ENCODE results near the gene MAT2A.

The MAT2A gene

DNA sequence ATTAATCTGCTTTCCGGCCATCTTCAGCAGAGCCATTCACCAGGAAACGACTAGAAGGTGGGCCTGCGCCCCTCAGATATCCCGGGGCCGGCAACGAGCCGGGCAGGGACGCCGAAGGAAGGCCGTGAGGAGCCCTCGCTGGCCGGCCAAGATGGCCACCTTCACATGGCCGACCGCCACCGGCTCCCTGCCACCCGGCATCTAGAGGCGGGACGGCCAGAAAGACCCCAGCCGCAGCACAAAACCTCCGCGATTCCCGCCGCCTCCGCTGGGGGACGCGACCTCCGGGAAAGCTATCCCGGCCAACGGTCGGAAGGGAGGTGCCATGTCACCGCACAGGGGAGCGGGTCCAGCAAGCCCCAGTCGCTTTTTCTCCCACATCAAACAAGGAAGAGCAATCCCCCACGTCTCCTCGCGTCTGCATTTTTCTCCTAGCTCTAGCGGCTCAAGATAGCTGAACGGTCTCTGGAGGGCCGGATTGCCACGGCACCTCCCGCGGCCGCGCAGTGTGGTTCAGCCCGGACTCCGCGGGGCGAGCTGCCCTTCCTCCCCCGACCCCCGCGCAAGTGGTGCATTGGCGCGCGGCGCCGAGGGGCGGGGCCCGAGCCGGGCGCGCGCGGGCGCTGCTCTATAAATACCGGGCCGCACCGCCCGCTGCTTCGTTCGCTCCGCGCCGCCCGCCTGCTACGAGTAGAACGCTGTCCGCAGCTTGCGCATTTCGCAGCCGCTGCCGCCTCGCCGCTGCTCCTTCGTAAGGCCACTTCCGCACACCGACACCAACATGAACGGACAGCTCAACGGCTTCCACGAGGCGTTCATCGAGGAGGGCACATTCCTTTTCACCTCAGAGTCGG lies at the start of gene MAT2A:
Gene MAT2A (plus strand): TSS at position 662 of the 854 bp plus-strand sequence. CDS start 120 bp downstream, at position 782.
- DNase-seq (ENCODE audit: low read depth in 3 of 3): peak; percentile 81 to 92 (median 83)

DNA sequence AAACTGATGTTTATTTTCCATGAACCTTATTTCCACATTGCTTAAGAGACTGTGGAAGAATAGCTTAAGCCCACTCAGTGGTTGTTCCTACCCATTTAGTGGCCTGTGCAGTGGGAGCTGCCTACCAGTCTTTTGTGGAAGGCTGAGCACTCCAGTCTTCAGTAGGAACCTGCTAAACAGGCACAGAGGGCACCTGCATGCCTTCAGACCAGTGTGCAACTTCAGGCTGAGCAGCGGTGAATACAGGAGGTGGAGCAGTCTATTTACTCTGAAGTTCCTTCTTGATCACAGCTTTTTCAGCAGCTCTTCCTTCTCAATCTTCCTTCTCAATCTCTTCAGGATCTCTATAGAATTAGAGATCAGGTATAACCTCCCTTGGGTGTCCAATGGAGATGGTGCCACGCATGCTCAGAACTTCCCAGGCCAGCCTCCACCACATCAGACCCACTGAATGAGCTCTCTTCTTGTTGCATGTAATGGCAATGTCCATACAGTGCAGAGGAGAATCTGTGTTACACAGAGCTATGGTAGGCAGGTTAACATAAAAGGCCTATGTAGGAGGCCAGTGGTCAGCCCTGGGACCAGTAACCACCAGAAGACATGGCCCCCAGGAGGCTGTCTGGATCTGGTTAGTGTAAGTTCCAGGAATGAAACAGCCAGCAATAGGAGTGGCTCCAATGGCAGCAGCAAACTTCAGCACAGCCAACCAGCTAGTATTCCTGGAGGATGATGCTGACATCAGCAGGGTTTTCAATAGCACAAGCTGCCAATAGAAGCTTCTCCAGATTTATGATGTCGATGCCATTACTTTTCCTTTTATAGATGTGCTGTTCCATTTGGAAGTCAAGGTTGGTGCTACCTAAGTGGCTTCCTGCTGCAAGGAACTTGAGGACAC lies 47.9 kb upstream of the MAT2A start:
- DNase-seq (ENCODE audit: low read depth in 3 of 3): no peak

DNA sequence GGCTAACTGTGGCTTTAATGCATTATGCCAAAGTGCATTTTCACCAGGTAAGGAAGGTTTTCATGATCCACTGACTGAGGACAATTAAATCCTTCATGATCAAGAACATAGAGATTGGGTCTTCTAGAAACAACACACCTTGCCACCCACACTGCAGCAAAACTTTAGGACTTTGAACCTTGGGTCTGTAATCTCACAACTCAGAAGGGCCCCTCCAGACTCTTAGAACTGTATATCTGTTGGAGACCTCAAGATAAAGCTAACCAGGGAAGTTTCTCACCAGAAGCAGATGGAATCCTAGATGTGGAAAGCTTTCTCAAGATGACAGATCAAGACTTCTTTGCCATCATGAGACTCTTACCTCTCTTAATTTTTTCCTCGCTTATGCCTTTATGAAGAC lies 42.5 kb upstream of the MAT2A start:
- DNase-seq (ENCODE audit: low read depth in 3 of 3): no peak

DNA sequence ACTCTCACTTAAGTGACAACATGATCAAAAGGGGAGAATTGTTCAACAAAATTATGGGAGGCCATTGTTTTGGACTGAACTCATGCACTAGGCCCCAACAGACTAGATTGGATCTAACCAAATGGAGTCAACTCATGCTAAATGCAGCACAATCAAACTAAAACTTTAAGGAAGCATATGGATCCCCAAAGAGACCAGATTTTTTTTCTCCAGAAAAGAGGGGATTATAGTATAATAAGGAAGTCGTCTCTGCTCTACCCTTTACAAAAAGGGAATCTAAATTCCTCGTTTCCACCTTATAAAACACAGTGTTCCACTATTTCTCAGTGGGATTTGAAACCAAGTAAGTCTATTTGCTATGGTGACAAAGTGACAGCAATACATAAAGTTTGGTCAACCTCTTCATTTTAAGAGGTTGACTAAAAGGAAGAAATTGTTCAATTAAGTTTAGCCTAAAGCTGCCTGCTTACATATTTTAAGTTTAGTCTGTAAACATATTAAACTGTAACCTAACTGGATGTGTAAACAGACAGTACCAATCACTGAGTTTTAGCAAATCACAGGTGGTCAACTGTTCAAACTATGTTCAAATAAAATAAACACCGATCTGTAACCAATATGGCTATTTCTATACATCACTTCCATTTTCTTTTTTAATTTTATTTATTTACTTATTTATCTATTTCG lies 40.9 kb upstream of the MAT2A start:
- no peak for DNase-seq (ENCODE audit: low read depth in 3 of 3)

DNA sequence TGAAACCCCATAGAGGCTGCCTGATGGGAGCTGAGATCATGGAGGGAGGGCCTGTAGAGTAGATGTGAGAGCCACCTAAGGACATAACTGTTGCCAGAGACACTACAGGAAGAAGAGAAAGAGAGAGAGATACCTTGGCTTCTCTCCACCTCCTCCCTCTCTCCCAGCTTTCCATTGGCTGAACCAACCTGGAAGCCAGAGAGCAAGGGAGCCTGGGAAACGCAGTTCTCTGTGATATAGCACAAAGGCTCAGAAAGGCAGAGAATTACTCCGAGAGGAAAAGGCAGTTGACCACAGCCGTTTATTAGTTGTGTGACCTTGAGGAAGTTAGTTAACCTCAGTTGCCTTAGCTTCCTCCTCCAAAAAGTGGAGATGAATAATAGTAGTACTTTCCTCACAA lies 37.7 kb upstream of the MAT2A start:
- DNase-seq (ENCODE audit: low read depth in 3 of 3): no peak

DNA sequence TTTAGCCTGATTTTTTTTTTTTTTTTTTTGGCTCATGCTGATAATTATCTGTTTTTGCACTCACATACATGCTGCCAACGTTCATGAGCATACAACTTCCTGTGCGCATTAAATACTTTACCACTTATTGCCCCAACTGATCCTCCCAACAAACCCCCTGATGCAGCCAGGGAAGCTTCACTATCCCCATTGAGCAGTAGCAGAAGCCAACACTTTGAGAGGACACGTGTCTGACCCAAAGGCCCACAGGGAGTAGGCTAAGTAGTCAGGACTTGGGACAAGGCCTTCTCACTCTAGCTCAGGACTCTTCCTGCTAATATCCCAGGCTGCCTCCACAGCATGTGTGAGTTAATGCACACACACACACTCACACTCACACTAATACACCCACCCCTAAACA lies 36.2 kb upstream of the MAT2A start:
- no peak for DNase-seq (ENCODE audit: low read depth in 3 of 3)

DNA sequence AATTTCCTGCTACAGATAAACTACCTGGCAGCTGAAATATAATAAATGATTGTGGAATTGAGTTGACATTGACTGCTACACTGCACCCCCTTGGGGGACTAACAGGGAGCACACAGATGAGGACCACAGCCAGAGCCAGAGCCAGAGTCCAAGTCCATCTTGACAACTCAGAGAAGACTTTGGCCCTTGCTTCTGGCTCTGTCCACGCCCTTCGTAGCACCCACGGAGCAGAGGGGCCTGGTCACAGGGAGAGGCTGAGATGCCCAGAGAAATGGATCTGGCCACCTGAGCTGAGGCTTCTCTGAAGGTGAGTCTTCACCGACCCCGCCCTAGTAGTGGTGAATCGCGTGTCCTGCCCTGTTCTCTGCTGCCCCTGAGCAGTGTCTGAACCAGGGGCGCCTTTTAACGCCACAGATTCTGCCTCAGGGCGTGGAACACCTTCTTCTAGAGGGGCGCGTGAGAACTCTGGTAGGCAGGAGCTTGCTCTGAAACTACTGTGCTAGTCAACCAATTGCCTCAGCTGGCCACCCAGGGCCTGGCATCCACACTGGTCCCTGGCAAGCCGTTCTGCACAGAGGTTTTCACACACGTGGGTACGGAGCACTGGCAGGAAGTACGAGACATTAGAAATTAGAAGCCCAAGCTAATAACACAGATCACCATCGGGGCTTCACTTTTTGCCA lies 35.7 kb upstream of the MAT2A start:
- DNase-seq (ENCODE audit: low read depth in 3 of 3): no peak

DNA sequence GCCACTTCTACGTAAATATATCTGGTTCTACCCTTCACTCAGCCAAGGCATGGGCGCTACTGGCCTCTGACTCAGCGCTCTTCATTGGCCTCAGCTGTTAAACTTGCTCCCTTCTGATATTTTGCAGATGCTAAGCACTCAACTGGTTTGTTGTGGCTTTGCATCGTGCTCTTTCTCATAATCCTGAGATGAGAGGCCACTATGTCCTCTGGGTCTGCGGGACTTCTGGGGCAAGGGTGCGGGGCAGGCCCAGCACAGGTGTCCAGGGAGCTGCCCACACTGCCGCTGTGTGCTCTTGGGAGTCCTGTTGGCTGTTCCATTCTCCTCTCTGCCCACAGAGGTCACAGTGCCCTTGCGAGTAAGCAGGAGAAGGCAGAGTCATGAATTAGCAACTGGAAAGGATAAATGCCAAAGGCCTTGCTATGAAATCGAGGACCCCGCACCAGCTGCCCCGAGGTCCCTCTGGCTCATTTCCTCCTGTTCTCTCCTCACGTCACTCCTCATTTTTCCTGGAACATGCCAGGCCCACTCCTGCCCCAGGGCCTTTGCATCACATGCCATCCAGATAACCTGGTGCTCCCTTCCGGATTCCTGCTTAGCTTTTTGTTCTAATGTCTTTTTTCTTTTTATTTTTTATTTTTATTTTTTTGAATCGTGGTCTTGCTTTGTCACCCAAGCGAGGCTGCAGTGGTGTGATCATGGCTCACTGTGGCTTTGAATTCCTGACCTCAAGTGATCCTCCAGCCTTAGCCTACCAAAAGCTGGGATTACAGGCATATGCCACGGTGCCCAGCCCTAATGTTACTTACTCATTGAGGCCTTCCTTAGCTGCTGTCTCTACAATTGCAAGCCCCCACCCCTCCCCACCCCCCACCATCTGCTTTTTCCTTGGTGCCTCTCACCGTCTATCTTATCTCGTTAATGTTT lies 34.9 kb upstream of the MAT2A start:
- no peak for DNase-seq (ENCODE audit: low read depth in 3 of 3)

DNA sequence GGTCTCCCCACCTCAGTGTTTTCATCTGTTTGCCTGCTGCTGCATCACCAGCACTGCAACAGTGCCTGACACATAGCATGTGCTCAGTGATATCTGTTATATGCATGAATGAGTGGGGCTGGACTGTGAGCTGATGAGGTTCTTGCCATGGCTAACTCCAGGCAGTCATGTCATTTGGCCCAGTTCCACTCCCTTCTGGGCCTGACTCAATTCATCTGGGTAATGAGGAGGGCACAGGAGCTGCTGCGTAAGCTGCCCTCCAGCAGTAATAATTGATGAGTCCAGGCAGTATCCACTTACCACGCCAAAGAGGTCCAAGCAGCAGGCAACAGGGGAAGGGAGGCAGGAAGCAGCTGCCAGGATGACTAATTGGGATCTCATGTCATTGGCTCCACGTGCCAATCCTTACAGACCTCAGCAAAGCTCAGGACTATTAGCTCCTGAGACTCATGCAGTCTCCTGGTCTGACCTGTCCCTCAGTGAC lies 34.1 kb upstream of the MAT2A start:
- no peak for DNase-seq (ENCODE audit: low read depth in 3 of 3)

DNA sequence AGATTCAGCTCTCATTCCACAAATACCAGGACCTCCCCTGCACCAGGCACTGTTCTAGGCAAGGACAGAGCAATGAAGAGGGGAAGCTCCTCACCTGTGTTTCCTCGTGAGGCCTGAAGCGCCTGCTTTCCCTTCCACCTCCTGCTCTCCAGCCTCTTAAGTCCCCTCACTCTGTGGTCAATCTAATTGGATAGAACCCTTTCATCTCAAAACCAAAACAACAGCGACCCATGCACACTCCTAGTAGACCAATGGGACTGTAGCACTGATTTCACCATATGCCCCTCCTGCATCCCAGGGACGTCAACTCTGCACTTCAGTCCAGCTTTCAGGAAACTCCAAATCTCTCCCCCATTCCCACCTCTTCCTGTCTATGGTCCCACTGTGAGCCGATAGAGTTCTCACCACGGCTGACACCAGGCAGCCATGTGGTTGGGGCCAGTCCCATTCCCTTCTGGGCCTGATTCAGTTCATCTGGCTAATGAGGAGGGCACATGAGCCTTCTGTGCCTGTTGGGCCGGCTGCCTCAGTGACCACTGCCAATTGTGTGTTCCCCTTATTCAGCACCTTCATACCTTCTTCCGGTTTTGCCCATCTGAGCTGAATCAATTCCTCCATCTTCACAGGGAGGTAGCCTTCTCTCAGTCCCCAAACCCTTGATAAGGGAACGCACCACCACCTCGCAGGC lies 33.3 kb upstream of the MAT2A start:
- DNase-seq (ENCODE audit: low read depth in 3 of 3): no peak

DNA sequence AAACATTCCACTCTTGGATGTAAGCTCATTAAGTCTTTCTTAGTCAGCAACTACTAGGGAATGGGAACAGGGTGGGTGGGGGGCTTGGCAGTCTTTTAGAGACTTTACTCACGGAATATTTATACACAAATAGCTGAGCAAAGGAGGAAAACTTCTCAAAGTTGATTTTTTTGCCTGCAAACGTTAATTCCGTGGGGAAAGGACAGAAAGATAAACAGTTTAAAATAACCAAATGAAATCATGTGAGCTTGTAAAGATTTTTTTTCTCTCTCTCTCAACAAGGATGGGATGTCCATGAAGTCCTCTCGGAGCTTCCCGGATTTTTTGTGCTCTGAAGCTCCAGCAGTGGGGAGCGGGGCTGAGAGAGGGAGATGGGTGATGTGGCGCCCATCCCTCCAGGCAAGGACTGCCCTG lies 32.2 kb upstream of the MAT2A start:
- no peak for DNase-seq (ENCODE audit: low read depth in 3 of 3)

DNA sequence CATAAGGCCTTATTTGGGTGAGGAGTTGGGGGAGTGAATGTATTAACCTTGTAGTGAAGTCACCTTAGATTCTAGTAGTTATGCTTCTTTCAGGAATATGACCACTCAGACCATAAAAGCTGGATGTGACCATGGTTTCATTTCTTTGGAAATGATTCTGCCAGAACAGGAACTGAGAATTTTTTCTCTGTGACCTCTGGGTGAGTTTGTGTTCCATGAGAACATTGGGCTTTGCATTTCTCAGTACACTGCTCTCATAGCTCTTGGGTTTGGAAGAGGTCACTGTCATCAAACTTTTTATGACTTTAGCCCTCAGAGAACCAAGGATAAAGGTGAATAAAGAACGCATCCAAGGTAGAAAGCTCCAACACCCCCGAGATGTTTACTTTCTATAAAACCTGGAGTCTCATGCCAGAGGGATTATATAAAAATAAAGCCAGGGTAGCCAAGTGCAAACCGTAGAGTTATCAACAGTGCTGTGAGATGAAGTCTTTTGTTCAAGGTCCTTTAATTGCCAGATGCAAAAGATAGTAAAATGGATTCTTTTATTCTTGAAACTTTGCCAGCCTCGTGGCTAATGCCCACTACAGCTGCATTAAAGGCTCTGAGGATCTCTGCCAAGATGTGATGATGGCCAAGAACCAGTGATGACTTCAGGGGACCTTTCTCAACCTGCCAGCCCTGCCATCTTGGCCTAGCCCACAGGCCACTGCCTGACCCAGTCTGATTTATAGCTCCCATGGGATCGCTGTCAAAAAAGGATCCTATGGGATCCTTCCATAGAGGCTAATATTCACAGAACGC lies 27.8 kb upstream of the MAT2A start:
- DNase-seq (ENCODE audit: low read depth in 3 of 3): no peak

DNA sequence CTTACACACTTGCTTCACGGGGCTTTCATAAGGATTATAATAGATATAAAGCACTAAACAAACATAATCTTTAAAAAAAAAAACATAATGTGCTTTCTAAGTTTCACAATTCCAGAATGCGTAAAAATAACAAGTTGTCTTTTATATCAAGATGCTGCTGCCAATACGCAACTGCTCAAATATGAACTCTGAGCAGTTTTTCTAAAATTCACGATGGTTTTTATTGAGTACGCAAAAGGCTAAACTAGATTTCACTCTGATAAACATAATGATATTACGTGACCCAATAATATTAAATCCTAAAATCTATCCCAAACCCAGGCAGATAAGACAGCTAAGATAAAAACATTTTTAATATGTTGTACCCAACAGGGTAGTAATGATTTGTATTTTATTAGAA lies 24.6 kb upstream of the MAT2A start:
- DNase-seq (ENCODE audit: low read depth in 3 of 3): no peak

DNA sequence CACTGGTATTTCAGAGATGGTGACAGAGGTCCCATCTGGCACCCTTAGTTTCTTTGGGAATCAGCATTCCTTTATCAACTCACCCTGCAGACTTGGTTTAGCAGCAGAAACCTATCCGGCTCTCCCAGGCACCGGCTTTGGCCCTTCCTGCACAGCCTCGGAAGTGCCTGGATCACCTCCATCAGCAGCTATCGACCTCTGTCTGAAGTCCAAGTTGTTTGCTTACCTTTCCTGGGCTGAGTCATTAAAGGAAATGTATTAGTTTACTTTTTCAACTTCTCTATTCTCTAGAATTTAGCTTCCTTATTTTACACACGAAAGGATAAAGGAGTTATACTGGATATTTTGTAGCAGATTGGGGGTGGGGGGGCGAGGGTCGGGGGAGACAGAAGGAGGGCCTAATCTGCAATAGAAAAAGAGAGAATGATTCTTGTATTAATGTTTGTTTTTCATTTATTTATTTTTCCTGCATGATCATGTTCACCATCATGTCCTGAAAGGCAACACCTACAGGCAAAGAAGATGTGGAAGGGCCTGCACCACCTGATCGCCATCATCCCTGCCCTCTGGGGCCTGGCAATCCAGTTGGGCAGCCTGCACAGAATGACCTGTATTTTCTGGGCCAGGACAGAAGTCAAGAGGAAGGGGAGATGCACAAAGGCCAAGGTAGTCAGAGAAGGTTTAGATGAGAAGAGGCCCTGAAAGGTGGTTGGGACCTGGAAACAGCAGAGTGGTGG lies 22.1 kb upstream of the MAT2A start:
- DNase-seq (ENCODE audit: low read depth in 3 of 3): no peak

DNA sequence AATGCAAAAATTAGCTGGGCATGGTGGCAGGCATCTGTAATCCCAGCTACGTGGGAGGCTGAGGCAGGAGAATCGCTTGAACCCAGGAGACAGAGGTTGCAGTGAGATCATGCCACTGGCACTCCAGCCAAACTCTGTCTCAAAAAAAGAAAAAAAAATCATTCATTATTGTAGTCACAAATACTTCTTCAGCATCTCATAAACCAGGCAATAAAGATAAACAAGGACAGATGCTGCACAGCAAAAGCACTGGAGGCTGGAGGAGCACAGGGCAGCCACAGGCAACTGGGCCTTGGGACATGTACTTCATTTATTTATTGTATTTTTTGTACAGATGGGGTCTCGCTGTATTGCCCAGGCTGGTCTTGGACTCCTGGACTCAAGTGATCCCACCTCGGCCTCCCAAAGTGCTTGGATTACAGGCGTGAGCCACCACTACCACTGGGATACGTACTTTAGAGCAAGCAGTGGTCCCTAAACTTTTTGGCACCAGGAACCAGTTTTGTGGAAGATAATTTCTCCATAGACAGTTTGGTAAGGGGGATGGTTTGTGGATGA lies 16.8 kb upstream of the MAT2A start:
- no peak for DNase-seq (ENCODE audit: low read depth in 3 of 3)

DNA sequence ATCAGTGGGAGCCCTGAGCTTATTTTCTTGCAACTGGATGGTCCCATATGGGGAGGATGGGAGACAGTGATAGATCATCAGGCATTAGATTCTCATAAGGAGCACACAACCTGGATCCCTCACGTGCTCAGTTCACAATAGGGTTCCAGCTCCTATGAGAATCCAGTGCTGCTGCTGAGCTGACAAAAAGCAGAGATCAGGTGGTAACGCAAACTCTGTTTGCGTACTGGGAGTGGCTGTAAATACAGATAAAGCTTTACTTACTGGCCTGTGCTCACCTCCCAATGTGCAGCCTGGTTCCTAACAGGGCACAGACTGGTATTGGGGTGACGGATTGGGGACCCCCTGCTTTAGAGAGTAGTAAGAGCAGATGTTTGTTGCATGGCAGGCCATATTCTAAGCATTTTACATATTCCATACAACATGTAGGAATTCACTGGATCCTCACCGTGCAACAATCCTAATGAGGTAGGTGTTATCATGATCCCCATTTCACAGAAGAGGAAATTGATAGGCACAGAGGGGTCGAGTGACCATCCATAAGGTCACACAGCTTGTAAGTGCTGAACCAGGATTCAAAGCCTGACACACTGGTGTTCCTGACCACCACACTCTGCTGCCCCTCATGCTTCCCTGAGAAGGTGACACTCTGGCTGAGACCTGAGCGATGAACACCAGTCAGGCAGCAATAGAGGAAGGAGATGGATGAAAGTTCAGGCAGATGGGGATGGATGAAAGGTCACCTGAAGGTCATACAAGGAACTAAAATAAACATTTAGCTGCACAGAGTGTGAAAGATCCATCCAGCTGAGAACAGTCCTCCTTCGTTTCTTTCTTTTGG lies 15.7 kb upstream of the MAT2A start:
- no peak for DNase-seq (ENCODE audit: low read depth in 3 of 3)

DNA sequence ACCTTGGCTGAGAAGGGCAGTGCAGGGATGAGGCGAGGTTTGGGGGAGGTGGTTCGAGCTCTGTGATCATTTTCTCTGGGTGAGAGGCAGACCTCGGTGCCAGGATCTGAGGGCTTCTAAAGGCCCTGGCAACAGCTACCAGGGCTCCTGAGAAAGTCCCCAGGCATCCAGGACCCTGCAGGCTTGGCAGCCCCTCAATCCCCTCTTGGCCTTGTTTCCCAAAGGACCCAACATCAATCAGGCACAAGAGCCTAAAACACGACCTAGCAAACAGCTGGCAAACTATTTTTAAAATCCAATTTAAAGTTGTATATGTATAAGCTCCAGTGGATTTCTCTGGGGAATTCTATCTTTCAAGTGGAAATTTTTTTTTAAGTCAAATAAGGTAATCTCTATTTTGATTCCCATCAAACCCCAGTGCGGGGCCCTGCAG lies 15.0 kb upstream of the MAT2A start:
- DNase-seq (ENCODE audit: low read depth in 3 of 3): no peak

Data from stimulated activated CD4-positive, alpha-beta T cell treated with anti-CD3 and anti-CD28 coated beads, TNF-alpha, amount 100 ng/mL, for 24 hours (primary cell).